Prostate gland (tissue), 2 donors: ENCODE results near the gene SPECC1.

Experiments used
- CTCF ChIP-seq, 4 experiments: fragments of 200-600 bp in 2 of 4; fragments of 450-650 bp in 2 of 4; sonication (generic) in 2 of 4; IDR thresholded peaks; 1 replicate in 3 of 4; 2 replicates in 1 of 4; pipeline ENCODE4 v1.5.1; 2016 to 2019; ENCODE audit warnings: antibody characterized with exemption in 4 of 4, mild to moderate bottlenecking in 2 of 4, moderate library complexity in 2 of 4
- POLR2A ChIP-seq: fragments of 450-650 bp; IDR thresholded peaks from one replicate; pipeline ENCODE4 v1.6.1; 2016; ENCODE audit warnings: antibody characterized with exemption, mild to moderate bottlenecking

- no peak for TF ChIP-seq POLR2A
- TF ChIP-seq CTCF (IDR thresholded peaks at IDR 0.05) = no peak
Observed at GRCh38 chr17:20257008-20257407, 247.8 kb downstream of the SPECC1 start.
